Peyer's patch (tissue), 4 donors: Measurements from ENCODE around the gene TMCO4.

Experiments
- POLR2A ChIP-seq, 2 donors: fragments of 450-650 bp; IDR thresholded peaks; one replicate each; pipeline ENCODE4 v1.5.1; 2017; ENCODE audit warnings: antibody characterized with exemption in 2 of 2, mild to moderate bottlenecking in 2 of 2, moderate library complexity in 2 of 2
- TF ChIP-seq, protein P1 (sequence below), 6 experiments: fragments of 450-650 bp in 4 of 6; fragments of 200-600 bp in 2 of 6; sonication (generic) in 1 of 6; IDR thresholded peaks; one replicate each; pipeline ENCODE4 v1.5.1; 2017 to 2019; ENCODE audit warnings: antibody characterized with exemption in 6 of 6, mild to moderate bottlenecking in 3 of 6, moderate library complexity in 1 of 6

GRCh38 chr1:19644681-19645410, 154.9 kb downstream of the TMCO4 start:
- TF ChIP-seq, protein P1, sequence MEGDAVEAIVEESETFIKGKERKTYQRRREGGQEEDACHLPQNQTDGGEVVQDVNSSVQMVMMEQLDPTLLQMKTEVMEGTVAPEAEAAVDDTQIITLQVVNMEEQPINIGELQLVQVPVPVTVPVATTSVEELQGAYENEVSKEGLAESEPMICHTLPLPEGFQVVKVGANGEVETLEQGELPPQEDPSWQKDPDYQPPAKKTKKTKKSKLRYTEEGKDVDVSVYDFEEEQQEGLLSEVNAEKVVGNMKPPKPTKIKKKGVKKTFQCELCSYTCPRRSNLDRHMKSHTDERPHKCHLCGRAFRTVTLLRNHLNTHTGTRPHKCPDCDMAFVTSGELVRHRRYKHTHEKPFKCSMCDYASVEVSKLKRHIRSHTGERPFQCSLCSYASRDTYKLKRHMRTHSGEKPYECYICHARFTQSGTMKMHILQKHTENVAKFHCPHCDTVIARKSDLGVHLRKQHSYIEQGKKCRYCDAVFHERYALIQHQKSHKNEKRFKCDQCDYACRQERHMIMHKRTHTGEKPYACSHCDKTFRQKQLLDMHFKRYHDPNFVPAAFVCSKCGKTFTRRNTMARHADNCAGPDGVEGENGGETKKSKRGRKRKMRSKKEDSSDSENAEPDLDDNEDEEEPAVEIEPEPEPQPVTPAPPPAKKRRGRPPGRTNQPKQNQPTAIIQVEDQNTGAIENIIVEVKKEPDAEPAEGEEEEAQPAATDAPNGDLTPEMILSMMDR (IDR thresholded peaks at IDR 0.05): no peak
- peak in 1 of 2 donors; percentile 30 for TF ChIP-seq POLR2A (IDR thresholded peaks at IDR 0.05)
